GM12878 (cell line): Measurements from ENCODE around the gene CHD6. TPM values are rescaled to one million over a fixed set of nuclear protein-coding genes. Genes with fewer than 3 reads are reported as not detected.

Experiments
- ATAC-seq: fragments of 200-7000 bp; cut with Tn5 transposase; 3 replicates; pipeline ENCODE4 v1.9.1; 2020; ENCODE audit warnings: mild to moderate bottlenecking, moderate library complexity
- BruUV-seq: library from RNA; stranded (reverse); fragments of 400-500 nt; replicated peaks from 2 replicates; lab custom pipeline; 2021; lab: Mats Ljungman, UMichigan
- CTCF ChIA-PET: fragments of 300-600 bp; sonication (Branson Sonifier 250); formaldehyde crosslinking; extraction: SDS; loops from one replicate; lab custom pipeline; 2021; ENCODE audit warnings: inconsistent platforms; lab: Yijun Ruan, JAX
- POLR2A ChIA-PET: fragments of 350-600 bp; formaldehyde crosslinking; extraction: SDS; loops from one replicate; lab custom pipeline; 2021; ENCODE audit warnings: inconsistent platforms; lab: Charles Lee
- RAD21 ChIA-PET: fragments of 300-600 bp; sonication (Branson Sonifier 250); formaldehyde crosslinking; loops from one replicate; lab custom pipeline; 2023; ENCODE audit warnings: antibody characterized with exemption; ENCODE audit not compliant: unreplicated experiment; lab: Charles Lee
- SMC1A ChIA-PET: fragments of 300-600 bp; sonication (Branson Sonifier 250); formaldehyde crosslinking; loops from one replicate; lab custom pipeline; 2023; ENCODE audit not compliant: unreplicated experiment, uncharacterized antibody; lab: Charles Lee
- DNase-seq: peaks from one replicate; pipeline ENCODE4 v3.0.0-alpha.2; 2011; ENCODE audit warnings: low read depth, low spot score
- FAIRE-seq: peaks from 3 replicates; lab custom pipeline; 2011; peaks lifted over from hg19 to GRCh38; lab: Jason Lieb, UNC
- H2AFZ ChIP-seq: 2 replicates; pipeline ENCODE4 v1.6.0; 2011; ENCODE audit warnings: low read depth, low read length, control low read depth; ENCODE audit not compliant: control insufficient read depth
- H3K27ac ChIP-seq: 2 replicates; pipeline ENCODE4 v1.5.1; 2011; ENCODE audit warnings: control low read depth; ENCODE audit not compliant: control insufficient read depth, insufficient read depth
- H3K27me3 ChIP-seq, 2 experiments: replicated peaks in 1 of 2; 2 replicates each; pipeline versions ENCODE4 v1.6.0 to v1.6.1; 2011; ENCODE audit warnings: low read length in 1 of 2; ENCODE audit not compliant: control insufficient read depth in 2 of 2, insufficient read depth in 2 of 2
- H3K36me3 ChIP-seq, 2 experiments: 2 replicates each; pipeline ENCODE4 v1.5.1; 2011; ENCODE audit warnings: low read length in 1 of 2; ENCODE audit not compliant: control insufficient read depth in 2 of 2, insufficient read depth in 2 of 2
- H3K4me1 ChIP-seq: 2 replicates; pipeline ENCODE4 v1.6.1; 2011; ENCODE audit warnings: mild to moderate bottlenecking, low read length, moderate library complexity, mixed read lengths; ENCODE audit not compliant: control insufficient read depth, insufficient read depth
- H3K4me2 ChIP-seq: 2 replicates; pipeline ENCODE4 v1.6.0; 2011; ENCODE audit warnings: control low read depth; ENCODE audit not compliant: control insufficient read depth, insufficient read depth
- H3K4me3 ChIP-seq: fragments of 200-600 bp; sonication (generic); 2 replicates; pipeline ENCODE4 v1.5.1; 2016
- H3K79me2 ChIP-seq: 2 replicates; pipeline ENCODE4 v1.6.0; 2011; ENCODE audit warnings: low read length; ENCODE audit not compliant: control insufficient read depth, insufficient read depth
- H3K9ac ChIP-seq: 2 replicates; pipeline ENCODE4 v1.8.0; 2011; ENCODE audit warnings: low read length, control low read depth, mixed read lengths; ENCODE audit not compliant: control insufficient read depth, insufficient read depth
- H3K9me3 ChIP-seq: replicated peaks from 3 replicates; pipeline ENCODE4 v1.5.1; 2011; ENCODE audit warnings: mild to moderate bottlenecking, low read length; ENCODE audit not compliant: control insufficient read depth, insufficient read depth
- H4K20me1 ChIP-seq: 2 replicates; pipeline ENCODE4 v1.6.0; 2011; ENCODE audit not compliant: control insufficient read depth, insufficient read depth
- ATF3 ChIP-seq: IDR thresholded peaks from 2 replicates; pipeline ENCODE4 v1.6.1; 2011; ENCODE audit warnings: low read depth, mild to moderate bottlenecking, low read length, moderate library complexity, borderline replicate concordance; ENCODE audit errors: extremely low read depth
- BMI1 ChIP-seq: fragments of 450-650 bp; IDR thresholded peaks from 2 replicates; pipeline ENCODE4 v1.6.1; 2016; ENCODE audit warnings: mild to moderate bottlenecking, moderate library complexity, borderline replicate concordance
- HDAC2 ChIP-seq: fragments of 200-600 bp; sonication (generic); IDR thresholded peaks from 2 replicates; pipeline ENCODE4 v1.6.1; 2017
- MEF2A ChIP-seq: IDR thresholded peaks from 2 replicates; pipeline ENCODE4 v1.6.1; 2011; ENCODE audit warnings: low read depth, mild to moderate bottlenecking, low read length, moderate library complexity; ENCODE audit not compliant: insufficient read depth
- NBN ChIP-seq: fragments of 450-650 bp; IDR thresholded peaks from 2 replicates; pipeline ENCODE4 v1.6.1; 2016
- RCOR1 ChIP-seq: conservative IDR thresholded peaks from 2 replicates; pipeline ENCODE4 v1.6.1; 2012; ENCODE audit warnings: low read depth, low read length, improper control_type of control experiment
- SPI1 ChIP-seq: IDR thresholded peaks from 2 replicates; pipeline ENCODE4 v1.6.1; 2011; ENCODE audit warnings: low read depth, mild to moderate bottlenecking, low read length, moderate library complexity, borderline replicate concordance; ENCODE audit not compliant: insufficient read depth
- TARDBP ChIP-seq: IDR thresholded peaks from 2 replicates; pipeline ENCODE4 v1.6.1; 2016; ENCODE audit warnings: borderline replicate concordance
- TCF3 ChIP-seq: IDR thresholded peaks from 2 replicates; pipeline ENCODE4 v1.6.1; 2012; ENCODE audit warnings: low read depth, mild to moderate bottlenecking, low read length, borderline replicate concordance; ENCODE audit not compliant: insufficient read depth
- ZNF274 ChIP-seq: IDR thresholded peaks from one replicate; pipeline ENCODE4 v1.8.0; 2011; ENCODE audit not compliant: insufficient read length, insufficient read depth
- ZNF622 ChIP-seq: fragments of 450-650 bp; IDR thresholded peaks from 2 replicates; pipeline ENCODE4 v1.6.1; 2017; ENCODE audit warnings: mild to moderate bottlenecking, inconsistent platforms
- WGBS: methylation state at CpG from one replicate; pipeline ENCODE4 v1.1.6; 2016; ENCODE audit warnings: low lambda C conversion rate; ENCODE audit not compliant: insufficient replicate concordance, insufficient coverage; ENCODE audit errors: missing lambda C conversion rate; 5-methylcytosine and 5-hydroxymethylcytosine counted together
- in situ Hi-C: fragments of 300-500 bp; cut with MboI; formaldehyde crosslinking; loops from 9 replicates; pipeline ENCODE4 v1.14.3; 2018; ENCODE audit warnings: mixed read lengths
- intact Hi-C: fragments of 100-400 bp; cut with micrococcal nuclease; formaldehyde crosslinking; loops from one replicate; pipeline ENCODE4 v1.14.2; 2022; ENCODE audit not compliant: unreplicated experiment
- polyA plus RNA-seq, 11 experiments: library from polyadenylated mRNA; depleted of rRNA in 4 of 11; unstranded in 6 of 11; stranded (reverse) in 5 of 11; fragments of >200 nt; fragmentation: Nextera tagmentation in 4 of 11; fragmentation: Illumina TruSeq in 1 of 11; extraction: Ambion mirVana in 4 of 11; extraction: Trizol in 1 of 11; gene quantifications; 1 replicate in 1 of 11; 2 replicates in 10 of 11; pipeline versions ENCODE4 v1.2.1 to v1.2.3, GENCODE V29; 2011 to 2016; ENCODE audit warnings: inconsistent platforms in 2 of 11, missing spikeins in 2 of 11, low read depth in 1 of 11
- total RNA-seq, 4 experiments: library from RNA; depleted of rRNA in 3 of 4; stranded (reverse); fragments of >200 nt in 3 of 4; fragmentation: Illumina TruSeq in 1 of 4; extraction: Trizol in 1 of 4; gene quantifications; 2 replicates each; pipeline versions ENCODE4 v1.2.1 to v1.2.3, GENCODE V29; 2013 to 2021

CHD6 gene
- total and polyA plus RNA-seq, 10 of the 15 experiments (the other 5 are each of a cell fraction or from before 2014, with no cell fraction given), result 4.3 to 25.5 (median 17.1) TPM

DNA sequence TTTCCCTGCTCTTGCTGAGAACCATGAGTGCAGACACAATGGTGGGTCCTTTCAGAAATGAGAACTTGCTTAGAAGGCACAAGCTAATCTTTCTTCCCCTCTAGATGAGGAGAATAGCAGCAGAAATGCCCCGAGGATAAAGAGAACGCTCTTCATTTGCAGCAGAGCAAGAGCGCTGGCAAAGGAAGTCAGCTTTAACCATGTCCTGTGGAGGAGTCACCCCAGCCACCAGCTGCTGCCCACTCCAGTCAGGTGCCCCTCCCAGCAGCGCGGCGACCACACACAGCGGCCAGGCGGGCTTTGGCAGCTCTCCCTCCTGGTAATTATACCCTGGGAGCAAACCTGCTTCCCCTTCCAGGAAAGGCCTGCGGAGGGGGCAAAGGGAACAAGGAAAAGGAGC, 209.2 kb downstream of the CHD6 start:
- peaks cover 8 to 23% of the 10 kb centered on the region in 2 experiments for H3K36me3 ChIP-seq
- H3K4me2 ChIP-seq, result no peak overlapping the region
- POLR2A ChIA-PET, result no interaction called here
- RAD21 ChIA-PET, result interaction anchor here (0.7 kb wide), 1 partner anchor 17 kb away, joined by 3 read pairs; no protein-coding TSS in a partner anchor
- H3K9me3 ChIP-seq, result no peaks in the 10 kb centered on the region
- H2AFZ ChIP-seq, result no peak overlapping the region
- CTCF ChIA-PET, result no interaction called here
- no peaks in the 10 kb centered on the region for H4K20me1 ChIP-seq
- no peaks in the 10 kb centered on the region for H3K27me3 ChIP-seq
- SMC1A ChIA-PET, result interaction anchor here (2.2 kb wide), 1 partner anchor 8 kb away, joined by 4 read pairs; no protein-coding TSS in a partner anchor
- 84% methylated on average over 9 of the region's 9 CpGs for WGBS
- H3K4me3 ChIP-seq, result no peak overlapping the region
- in situ Hi-C loops, result no loop called here
- no TSS peak for BruUV-seq
- peaks cover 17% of the 10 kb centered on the region for H3K4me1 ChIP-seq
- no peak overlapping the region for H3K9ac ChIP-seq
- ATAC-seq (no peak), DNase-seq (no peak), FAIRE-seq (no peak)
- no peak for TF ChIP-seq ZNF274
- no peak for TF ChIP-seq HDAC2
- no peak for TF ChIP-seq MEF2A
- TF ChIP-seq NBN, result no peak
- TF ChIP-seq SPI1, result no peak
- no peak for TF ChIP-seq TCF3
- TF ChIP-seq BMI1, result no peak
- no peak for TF ChIP-seq ATF3
- no peak for TF ChIP-seq TARDBP
- no peak for TF ChIP-seq ZNF622
- TF ChIP-seq RCOR1, result no peak
- no peaks in the 10 kb centered on the region for H3K79me2 ChIP-seq
- no peak overlapping the region for H3K27ac ChIP-seq
- intact Hi-C loops, result no loop called here
